Choroid plexus epithelial cell (primary cell): Measurements from ENCODE around the gene LRRC45.
A peak's percentile ranks its signal among the peaks of the same experiment; 100 is the strongest.

Experiments
- DNase-seq: peaks from one replicate; pipeline ENCODE4 v3.0.0-alpha.2; 2010; ENCODE audit warnings: low read depth
- H3K4me3 ChIP-seq: 2 replicates; pipeline ENCODE4 v1.5.1; 2011; ENCODE audit warnings: low read depth, mild to moderate bottlenecking, control low read depth, low read length, moderate library complexity
- CTCF ChIP-seq: conservative IDR thresholded peaks from 2 replicates; pipeline ENCODE4 v1.5.1; 2011; ENCODE audit warnings: low read depth, mild to moderate bottlenecking, control low read depth, inconsistent platforms, low read length, moderate library complexity

LRRC45 gene

GRCh38 chr17:82046903-82047302, 23.8 kb downstream of the LRRC45 start:
- no peak for DNase-seq
- no peak overlapping the region for H3K4me3 ChIP-seq

GRCh38 chr17:82047379-82047778, 24.3 kb downstream of the LRRC45 start:
- TF ChIP-seq CTCF: no peak
- no peak for DNase-seq
- no peak overlapping the region for H3K4me3 ChIP-seq

More at GRCh38 chr17:82046903-82047302, 23.8 kb downstream of the LRRC45 start:
- no peak for TF ChIP-seq CTCF

DNA sequence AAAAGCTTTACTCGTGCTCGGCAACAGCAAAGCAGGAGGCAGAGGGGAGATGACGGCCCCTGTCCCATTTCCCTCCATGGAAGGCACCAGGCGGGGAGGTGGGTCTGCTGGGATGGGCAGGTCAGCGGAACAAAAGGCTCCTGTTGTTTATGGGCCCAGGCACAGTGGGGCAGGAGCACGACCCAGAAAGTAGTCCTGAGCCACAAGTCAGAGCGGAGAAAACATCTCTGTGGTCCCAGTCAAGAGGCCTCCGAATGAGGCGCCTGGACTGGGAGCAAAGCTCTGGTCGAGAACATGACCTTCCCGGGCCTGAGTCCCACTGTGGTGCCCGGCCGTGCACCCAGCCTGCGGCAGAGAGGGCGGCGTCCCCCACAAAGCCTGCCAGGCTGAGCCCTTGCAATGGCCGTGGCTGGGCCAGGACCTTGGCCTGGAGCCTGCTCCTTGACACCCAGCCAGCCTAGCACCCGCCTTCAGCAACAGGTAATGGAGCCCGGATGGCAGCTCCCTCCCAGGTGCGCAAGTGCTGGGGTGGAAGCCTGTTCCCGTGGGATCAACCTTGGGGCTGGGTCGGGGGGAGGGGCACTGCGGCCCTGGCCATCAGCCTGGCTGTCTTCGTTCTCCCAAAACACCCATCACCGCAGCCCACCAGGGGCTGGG, 24.9 kb downstream of the LRRC45 start:
- no peak for DNase-seq
- no peak for TF ChIP-seq CTCF
- H3K4me3 ChIP-seq: no peak overlapping the region

DNA sequence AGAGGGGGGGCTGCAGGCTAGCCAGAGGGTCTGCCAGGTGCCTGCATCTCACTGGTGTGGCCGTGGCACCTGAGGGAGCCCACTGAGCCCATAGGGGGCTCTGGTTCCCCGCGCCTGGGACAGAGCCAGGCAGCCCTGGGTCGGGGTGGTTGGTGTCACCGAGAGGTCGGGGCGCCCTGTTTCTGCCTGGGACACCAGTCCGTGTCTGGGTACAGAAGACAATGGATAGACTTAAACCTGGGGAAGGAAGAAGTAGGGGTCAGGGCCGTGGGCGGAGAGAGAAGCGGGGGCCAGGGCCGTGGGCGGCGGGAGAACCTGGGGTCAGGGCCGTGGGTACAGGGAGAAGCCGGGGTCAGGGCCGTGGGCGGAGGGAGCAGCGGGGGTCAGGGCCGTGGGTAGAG, 25.5 kb downstream of the LRRC45 start:
- H3K4me3 ChIP-seq: no peak overlapping the region
- TF ChIP-seq CTCF: no peak
- no peak for DNase-seq

GRCh38 chr17:82049106-82049505, 26.0 kb downstream of the LRRC45 start:
- no peak for DNase-seq
- no peak overlapping the region for H3K4me3 ChIP-seq
- TF ChIP-seq CTCF: no peak

GRCh38 chr17:82049521-82049971, 26.4 kb downstream of the LRRC45 start:
- no peak for TF ChIP-seq CTCF
- no peak for DNase-seq
- H3K4me3 ChIP-seq: no peak overlapping the region

DNA sequence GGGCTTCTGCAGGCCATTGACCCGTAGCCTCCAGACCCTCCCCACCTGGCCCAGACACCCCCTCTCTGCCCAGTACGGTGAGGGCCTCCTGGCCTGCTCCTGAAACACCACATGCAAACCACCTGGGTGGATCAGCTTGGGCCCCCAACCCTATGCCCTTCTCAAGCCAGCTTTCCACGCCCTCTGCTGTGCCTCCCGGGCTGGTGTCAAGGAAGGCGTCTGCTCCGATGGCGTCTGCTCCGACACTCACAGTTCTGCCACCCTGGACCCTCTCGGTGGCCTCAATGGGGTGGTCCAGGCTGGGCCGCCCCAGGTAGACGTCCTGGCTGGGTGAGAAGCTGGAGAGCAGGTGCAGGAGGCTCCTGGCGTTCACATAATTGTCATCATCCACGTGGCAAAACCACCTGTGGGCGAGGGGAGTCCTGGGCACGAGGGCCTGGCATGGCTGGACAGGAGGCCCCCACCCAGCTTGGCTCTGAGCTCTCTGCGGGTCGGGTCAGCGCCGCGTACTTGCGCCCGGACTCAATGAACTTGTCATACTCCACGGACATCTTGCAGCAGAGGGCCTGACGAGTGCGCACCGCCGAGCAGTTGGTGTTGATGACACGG, 27.2 kb downstream of the LRRC45 start:
- TF ChIP-seq CTCF: no peak
- H3K4me3 ChIP-seq: peak overlapping the region; percentile 77
- DNase-seq: no peak
